ENCODE measurements around the gene CD1B.
"Not testable (repeated sequence)": the region's sequence is repeated elsewhere in the genome, so short reads cannot be mapped to it uniquely, and the experiment has no call there.

CD1B gene

GRCh38 chr1:158331481-158332150 is at the start of gene CD1B:
Gene CD1B, minus strand, starts transcription at chr1:158331531. Its CDS starts 108 bp downstream, at chr1:158331423.
- no peak for DNase-seq

- no peak for DNase-seq
Observed at GRCh38 chr1:158374860-158375259, 43.5 kb upstream of the CD1B start.

DNA sequence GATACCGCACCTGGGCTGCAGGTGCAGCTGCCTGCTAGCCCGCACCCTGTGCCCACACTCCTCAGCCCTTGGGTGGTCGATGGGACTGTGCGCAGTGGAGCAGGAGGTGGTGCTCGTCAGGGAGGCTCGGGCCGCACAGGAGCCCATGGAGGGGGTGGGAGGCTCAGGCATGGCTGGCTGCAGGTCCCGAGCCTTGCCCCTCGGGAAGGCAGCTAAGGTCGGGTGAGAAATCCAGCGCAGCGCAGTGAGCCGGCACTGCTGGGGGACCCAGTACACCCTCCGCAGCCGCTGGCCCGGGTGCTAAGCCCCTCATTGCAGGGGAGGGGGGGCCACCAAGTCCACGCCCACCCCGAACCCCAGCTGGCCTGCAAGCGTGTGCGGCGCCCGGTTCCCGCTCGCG is 42.8 kb upstream of the CD1B start:
- not testable (repeated sequence) for DNase-seq

DNA sequence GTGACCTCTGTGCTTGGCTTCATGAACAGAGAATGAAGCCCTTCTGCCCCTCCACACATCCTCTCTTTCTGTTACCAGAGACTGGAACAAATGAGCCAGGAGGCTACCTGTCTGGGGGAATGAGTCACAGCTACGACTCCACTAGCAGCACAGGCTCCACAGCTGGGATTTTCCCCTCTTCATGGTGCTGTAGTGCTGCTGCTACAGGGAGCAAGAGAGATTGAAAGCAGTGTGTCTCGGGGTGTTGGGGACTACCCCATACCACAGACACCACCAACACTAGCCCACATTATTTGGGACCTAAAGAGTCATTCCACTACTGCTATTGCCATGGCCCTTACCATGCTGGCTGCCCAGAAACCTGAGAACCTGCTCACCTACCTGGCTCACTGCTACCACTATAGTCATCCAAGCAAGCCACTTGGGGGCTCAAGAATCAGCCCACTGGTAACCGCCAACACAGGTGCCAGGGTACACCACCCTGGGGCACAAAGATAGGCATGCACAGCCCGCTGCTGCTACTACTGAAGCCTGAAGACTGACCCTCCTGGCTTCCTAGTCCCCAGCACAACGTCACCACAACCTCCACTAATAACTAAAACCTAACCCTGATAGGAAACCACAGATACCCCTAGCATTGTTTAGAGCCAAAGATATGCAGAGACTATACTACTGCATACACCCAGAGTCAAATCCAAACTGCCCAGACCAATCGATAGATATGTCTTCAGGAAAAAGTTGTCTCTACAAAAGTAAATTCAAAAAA is 40.0 kb upstream of the CD1B start:
- DNase-seq = no peak

DNA sequence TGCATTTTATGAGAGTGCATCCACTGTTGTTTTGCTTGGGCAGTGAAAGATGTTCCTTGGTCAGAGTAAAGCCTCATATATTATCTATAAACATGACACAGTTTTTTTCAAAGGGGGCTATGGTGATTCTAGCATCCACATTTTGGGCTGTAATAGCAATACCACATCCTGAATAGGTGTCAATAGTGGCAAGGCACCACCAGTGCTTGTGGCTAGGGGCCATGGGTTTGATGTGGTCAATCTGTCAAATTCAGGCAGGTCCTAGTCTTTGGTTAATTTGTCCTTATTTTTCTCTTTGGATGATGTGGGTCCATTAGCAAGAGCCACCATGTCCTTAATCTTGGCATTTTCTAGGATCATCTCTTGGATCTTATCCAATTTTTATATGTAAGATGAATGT is 35.5 kb upstream of the CD1B start:
- DNase-seq = no peak

- no peak for DNase-seq
Observed at GRCh38 chr1:158362941-158363340, 31.6 kb upstream of the CD1B start.

DNA sequence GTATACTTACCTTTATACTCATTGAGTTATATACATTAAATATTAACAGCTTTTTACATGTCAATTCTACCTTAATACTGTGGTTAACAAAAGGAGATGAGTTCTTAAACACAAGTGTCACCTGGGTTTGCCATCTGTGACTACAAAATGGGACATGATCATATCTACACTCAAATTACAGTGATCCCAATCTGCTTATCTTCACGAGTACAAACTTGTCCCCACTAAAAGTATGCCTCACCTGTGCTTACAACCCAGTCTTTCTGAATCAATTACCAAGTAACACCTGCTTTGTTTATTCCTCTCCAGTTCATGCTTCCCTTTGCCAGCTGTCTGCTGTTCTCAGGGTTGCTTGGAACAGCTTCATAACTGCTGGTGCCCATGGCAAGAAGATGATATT is 31.2 kb upstream of the CD1B start:
- DNase-seq = no peak

DNA sequence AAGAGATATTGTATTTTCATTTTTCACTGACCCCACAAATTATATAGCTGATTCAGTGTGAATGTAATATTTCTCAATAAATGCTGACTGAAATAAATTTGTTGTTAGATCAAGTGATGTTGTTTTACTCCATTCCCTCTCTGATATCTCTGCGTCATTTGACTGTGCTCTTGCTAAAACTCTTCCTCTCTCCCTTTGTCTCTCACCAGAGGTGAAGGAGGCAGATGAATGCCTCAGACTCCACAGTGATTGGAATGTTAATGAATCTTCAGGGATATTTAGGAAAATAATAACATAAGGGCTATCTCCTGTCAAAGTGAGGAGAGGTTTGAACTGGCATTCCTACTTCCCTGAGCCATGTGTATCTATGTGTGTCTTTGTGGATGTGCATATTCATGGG is 26.1 kb upstream of the CD1B start:
- no peak for DNase-seq

- no peak for DNase-seq
Observed at GRCh38 chr1:158356616-158357015, 25.3 kb upstream of the CD1B start.

DNA sequence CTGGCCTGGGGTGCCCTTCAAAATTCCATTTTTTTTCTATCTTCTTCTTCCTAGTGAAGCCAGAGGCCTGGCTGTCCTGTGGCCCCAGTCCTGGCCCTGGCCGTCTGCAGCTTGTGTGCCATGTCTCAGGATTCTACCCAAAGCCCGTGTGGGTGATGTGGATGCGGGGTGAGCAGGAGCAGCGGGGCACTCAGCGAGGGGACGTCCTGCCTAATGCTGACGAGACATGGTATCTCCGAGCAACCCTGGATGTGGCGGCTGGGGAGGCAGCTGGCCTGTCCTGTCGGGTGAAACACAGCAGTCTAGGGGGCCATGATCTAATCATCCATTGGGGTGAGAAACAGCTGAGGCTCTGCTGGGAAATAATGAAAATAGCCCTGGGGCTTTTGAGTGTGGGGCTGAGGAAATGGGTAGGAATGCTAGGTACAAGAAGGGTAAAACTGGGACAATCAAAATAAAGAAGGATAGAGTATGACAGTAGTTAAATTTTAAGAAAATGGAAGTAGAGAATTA is 24.5 kb upstream of the CD1B start:
- DNase-seq = no peak

DNA sequence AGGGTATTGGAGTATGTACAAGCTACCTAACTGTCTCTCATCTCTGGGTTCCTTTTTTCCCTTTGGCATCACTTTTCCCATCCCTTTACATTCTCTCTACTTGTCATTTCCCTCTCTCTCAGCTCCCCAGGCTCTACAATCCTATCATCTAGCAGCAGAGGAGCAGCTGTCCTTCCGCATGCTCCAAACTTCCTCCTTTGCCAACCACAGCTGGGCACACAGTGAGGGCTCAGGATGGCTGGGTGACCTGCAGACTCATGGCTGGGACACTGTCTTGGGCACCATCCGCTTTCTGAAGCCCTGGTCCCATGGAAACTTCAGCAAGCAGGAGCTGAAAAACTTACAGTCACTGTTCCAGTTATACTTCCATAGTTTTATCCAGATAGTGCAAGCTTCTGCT is 22.9 kb upstream of the CD1B start:
- DNase-seq = no peak

DNA sequence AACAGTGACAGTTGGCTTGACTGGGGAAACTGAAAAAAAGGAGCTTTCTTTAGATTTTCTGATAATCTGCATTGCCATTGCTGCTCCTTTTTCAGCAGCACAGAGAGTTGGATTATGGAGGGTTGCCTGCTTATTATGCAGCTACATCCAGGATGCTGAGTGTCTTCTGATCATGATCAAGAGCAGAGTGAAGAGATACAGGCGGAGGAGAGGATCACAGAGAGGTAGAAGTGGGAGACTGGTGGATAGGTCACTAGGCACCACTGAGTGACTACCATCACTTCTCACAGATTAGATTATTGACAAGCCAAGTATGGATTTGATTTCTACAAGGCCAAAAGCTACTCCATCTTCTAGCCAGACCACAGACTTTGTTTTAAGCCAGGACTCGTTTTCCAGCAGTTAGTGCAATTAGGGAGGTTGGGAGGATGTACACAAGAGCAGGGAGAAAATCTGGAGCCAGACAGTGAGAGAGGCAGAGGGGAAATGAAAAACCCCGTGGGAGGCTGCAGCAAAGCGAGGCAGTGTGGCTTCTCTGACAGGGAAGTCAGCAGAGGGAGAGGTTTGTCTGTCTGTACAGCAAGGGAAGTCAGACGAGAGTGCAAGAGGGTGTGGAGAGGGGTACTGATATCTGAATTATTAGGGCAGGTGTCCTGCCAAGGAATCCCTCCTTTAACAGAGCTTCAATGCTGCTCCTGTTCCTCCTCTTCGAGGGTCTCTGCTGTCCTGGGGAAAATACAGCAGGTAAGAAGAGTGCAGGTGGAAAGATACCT is 22.2 kb upstream of the CD1B start, which contains the start of gene CD1E:
CD1E (plus strand) TSS at position 592 of the 773 bp plus-strand sequence; CDS start at position 687, 95 bp downstream.
- no peak for DNase-seq

GRCh38 chr1:158348946-158349345 is 17.6 kb upstream of the CD1B start:
- not testable (repeated sequence) for DNase-seq

DNA sequence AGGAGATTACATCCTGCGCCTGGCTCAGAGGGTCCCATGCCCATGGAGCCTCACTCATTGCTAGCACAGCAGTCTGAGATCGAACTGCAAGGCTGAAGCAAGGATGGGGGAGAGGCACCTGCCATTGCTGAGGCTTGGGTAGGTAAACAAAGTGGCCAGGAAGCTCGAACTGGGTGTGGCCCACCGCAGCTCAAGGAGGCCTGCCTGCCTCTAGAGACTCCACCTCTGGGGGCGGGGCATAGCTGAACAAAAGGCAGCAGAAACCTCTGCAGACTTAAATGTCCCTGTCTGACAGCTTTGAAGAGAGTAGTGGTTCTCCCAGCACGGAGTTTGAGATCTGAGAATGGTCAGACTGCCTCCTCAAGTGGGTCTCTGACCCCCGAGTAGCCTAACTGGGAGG is 5.1 kb upstream of the CD1B start:
- DNase-seq = not testable (repeated sequence)

- DNase-seq = no peak
Observed at GRCh38 chr1:158335213-158335532, 3.8 kb upstream of the CD1B start.

GRCh38 chr1:158334526-158335212 is 3.3 kb upstream of the CD1B start:
- no peak for DNase-seq

GRCh38 chr1:158333405-158334155 is 2.2 kb upstream of the CD1B start:
- DNase-seq = no peak

- DNase-seq = no peak
Observed at GRCh38 chr1:158331106-158331425, 265 bp downstream of the CD1B start.

GRCh38 chr1:158330391-158331105 is 783 bp downstream of the CD1B start:
- DNase-seq = no peak

- no peak for DNase-seq
Observed at GRCh38 chr1:158329733-158330132, 1.6 kb downstream of the CD1B start.

DNA sequence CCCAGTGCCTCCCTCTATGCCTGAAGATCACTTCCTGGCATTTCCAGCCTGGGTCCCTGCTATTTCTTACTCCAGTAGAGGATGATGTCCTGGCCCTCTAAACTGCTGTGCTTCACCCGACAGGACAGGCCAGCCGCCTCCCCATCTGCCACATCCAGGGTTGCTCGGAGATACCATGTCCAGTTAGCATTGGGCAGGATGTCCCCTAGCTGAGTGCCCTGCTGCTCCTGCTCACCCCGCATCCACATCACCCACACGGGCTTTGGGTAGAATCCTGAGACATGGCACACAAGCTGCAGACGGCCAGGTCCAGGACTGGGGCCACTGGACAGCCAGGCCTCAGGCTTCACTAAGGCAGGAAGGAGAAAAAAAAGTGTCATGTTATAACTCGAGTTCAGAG is 2.0 kb downstream of the CD1B start:
- DNase-seq = no peak

- no peak for DNase-seq
Observed at GRCh38 chr1:158328426-158328825, 2.9 kb downstream of the CD1B start.
